Cardiac fibroblast (primary cell): ENCODE measurements around the gene FIZ1.
A peak's percentile ranks its signal among the peaks of the same experiment; 100 is the strongest.

Experiments
- DNase-seq, 2 donors: peaks; one replicate each; pipeline versions ENCODE4 v3.0.0 to v3.0.0-alpha.2; 2010; ENCODE audit warnings: low read depth in 2 of 2
- H3K4me3 ChIP-seq, 2 donors: replicated peaks in 1 of 2; 1 replicate in 1 of 2; 2 replicates in 1 of 2; pipeline ENCODE4 v1.5.1; 2011; ENCODE audit warnings: low read depth in 2 of 2, low read length in 2 of 2, mild to moderate bottlenecking in 2 of 2, moderate library complexity in 1 of 2
- TF ChIP-seq, protein P1 (sequence below): IDR thresholded peaks from one replicate; pipeline ENCODE4 v1.5.1; 2011; ENCODE audit warnings: low read depth, mild to moderate bottlenecking, low read length, inconsistent platforms

Gene FIZ1

DNA sequence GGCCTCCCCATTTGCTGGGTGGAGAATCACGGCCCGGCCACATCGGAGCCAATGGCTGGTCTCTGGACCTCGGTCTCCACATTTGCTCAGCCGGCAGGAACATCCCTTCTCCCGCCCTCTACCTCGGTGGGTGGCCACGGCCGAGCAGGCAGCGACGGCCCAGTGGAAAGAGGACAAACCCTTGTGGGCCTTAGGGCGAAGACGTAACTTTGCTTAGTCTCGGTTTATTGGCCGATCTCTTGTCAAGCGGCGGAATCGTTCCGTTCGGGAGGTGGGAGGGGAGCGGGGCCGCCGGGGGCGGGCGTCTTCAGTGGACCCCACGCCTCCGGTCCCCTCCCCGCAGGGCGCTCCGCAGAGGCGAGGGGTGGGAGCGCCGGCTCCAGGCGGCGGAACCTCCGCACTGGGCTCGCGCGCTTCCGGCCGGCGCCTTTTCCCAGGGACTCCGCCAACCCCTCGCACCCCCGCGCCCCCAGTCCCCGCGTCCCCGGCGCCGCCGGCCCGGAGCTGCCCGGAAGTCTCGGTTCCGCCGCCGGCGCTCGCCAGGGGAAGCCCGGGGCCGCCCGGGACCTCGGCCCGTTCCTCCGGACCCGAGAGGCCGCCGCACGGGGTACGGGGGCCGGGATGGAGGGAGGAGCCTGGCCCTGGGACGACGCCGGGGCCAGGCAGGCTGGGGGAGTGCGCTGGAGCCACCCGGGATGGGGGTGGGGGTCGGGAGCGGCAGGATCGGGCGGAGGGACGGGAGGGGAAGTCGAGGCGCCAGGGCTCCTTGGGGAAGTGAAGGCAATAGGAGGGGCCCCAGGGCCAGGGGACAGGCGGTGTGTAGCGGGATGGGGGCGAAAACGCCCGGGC, 41.5 kb upstream of the FIZ1 start, which contains the start of gene ZNF580:
TSS of gene ZNF580 (plus strand) at position 426 of the 849 bp plus-strand sequence. CDS start 1,507 bp downstream, outside the sequence.
- H3K4me3 ChIP-seq: peak within 1 kb of the TSS; percentile 81 to 88
- DNase-seq: peak; percentile 75 to 91
- TF ChIP-seq, protein P1, sequence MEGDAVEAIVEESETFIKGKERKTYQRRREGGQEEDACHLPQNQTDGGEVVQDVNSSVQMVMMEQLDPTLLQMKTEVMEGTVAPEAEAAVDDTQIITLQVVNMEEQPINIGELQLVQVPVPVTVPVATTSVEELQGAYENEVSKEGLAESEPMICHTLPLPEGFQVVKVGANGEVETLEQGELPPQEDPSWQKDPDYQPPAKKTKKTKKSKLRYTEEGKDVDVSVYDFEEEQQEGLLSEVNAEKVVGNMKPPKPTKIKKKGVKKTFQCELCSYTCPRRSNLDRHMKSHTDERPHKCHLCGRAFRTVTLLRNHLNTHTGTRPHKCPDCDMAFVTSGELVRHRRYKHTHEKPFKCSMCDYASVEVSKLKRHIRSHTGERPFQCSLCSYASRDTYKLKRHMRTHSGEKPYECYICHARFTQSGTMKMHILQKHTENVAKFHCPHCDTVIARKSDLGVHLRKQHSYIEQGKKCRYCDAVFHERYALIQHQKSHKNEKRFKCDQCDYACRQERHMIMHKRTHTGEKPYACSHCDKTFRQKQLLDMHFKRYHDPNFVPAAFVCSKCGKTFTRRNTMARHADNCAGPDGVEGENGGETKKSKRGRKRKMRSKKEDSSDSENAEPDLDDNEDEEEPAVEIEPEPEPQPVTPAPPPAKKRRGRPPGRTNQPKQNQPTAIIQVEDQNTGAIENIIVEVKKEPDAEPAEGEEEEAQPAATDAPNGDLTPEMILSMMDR: no peak

DNA sequence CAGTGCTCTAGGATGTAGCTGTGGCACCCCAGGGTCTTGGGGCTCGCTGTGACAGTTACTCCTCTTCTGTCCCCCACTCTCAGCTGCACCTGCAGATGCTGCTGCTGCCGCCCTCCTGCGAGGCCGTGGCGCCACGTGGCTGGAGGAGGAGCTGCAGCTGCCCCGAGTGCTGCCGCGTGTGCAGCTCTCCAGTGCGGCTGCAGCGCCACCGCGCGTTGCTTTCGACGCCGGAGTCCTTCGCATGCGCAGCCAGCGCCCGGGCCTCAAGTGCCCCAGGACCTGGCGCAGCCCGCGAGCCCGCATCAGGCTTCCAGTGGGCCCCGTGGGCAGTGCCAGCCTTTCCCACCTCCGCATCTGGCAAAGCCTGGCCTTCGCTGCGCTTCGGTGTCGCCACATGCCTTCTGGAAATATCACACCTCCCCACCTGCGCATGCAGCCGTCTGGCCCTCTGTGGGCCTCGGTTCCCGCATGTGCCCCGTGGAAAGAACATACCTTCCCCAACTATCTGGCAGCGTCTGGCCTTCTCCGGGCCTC, 40.8 kb upstream of the FIZ1 start:
- peak overlapping the region; percentile 81 to 88 for H3K4me3 ChIP-seq
- TF ChIP-seq, protein P1: peak; percentile 25
- DNase-seq: peak; percentile 57 to 77

DNA sequence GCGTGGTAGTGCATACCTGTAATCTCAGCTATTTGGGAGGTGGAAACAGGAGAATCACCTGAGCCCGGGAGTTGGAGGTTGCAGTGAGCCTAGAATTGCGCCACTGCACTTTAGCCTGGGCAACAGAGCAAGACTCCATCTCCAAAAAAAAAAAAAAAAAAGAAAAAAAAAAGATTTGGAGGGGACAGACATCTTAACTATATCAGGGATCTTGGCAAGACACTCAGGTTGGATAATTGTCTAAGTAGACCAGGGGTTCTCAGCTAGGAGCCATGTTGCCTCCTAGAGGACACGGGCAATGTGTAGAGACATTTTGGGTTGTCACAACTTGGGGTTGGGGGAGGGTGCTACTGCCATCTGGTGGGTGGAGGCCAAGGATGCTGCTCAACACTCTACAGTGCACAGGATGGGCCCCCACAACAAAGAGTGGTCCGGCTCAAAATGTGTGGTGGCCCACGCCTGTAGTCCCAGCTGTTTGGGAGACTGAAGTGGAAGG, 39.6 kb upstream of the FIZ1 start:
- TF ChIP-seq, protein P1: peak; percentile 49
- DNase-seq: peak; percentile 38 to 55
- H3K4me3 ChIP-seq: no peak overlapping the region

DNA sequence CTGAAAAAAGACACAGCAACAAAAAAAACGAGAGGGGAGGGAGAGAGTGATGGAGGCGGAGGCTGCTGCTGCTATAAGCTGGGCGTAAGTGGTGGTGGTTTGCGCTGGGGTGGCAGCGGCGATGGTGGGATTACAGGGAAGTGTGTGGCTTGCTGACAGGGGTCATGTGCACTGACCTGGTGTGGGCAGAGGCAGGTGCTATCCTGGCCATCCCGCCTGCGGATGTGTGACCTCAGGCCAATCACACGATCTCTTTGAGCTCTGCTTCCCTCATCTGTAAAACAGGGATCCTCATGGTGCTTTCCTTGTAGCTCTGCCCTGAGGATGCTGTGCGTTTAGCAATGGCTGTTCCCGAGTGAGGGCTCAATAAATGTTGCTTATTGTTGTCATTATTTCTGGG, 38.2 kb upstream of the FIZ1 start:
- no peak overlapping the region for H3K4me3 ChIP-seq
- TF ChIP-seq, protein P1: no peak

DNA sequence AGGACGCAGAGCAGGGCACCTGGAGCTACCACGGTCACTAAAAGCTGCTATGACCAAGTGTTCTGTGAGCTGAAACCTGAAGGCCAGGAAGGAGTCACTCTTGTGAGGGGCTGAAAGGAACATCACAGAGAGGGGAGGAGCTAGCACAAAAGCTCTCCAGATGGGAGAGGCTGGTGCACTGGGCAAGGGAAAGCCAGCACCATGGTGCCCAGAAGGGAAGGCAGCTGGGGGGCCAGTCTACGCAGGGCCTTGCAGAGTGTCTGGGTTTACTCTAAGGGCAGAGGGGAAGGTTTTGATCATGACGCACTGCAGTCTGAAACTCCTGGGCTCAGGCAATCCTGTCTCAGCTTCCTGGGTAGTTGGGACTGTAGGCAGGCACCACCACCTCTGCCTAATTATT, 37.4 kb upstream of the FIZ1 start:
- H3K4me3 ChIP-seq: no peak overlapping the region
- TF ChIP-seq, protein P1: no peak
- no peak for DNase-seq

More for the DNA sequence above, 38.2 kb upstream of the FIZ1 start:
- no peak for DNase-seq

DNA sequence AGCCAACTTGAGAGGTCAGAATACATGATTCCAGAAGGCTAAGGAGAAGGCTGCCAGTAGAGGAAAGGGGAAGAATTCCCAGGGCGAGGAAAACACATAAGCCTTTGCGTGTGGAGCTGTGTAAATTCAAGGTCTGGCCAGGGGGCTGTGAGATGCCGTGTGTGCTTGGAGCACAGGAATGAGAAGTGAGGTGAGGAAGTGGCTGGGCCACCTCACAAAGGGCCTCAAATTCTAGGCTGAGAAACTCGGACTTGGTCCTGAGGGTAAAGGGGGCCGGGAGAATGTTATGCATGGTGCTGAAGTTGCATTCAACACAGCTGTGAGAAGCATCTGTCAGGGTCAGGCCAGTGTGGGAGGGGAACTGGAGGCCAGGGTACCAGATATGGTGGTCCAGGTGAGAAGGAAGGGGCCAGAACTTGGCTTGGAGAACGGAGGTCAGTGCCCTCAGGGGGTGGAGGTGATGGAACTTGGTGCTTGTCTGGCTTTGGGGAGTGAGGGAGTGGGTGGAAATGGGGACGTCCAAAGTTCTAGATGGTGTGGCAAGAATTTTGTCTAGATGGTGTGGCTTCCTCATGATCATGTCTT, 36.6 kb upstream of the FIZ1 start:
- TF ChIP-seq, protein P1: no peak

More for the DNA sequence above, 36.6 kb upstream of the FIZ1 start:
- H3K4me3 ChIP-seq: peak overlapping the region; percentile 79 to 87
- no peak for DNase-seq
